SK-N-SH (cell line): ENCODE data around the gene SMURF1. TPM values are rescaled to one million over a fixed set of nuclear protein-coding genes. Genes with fewer than 3 reads are reported as not detected.

Source experiments
- CTCF ChIA-PET: fragments of 300-600, 350-600 bp; formaldehyde crosslinking; extraction: SDS; loops from one replicate; lab custom pipeline; 2021; lab: Yijun Ruan, JAX
- POLR2A ChIA-PET: fragments of 350-600 bp; sonication (Branson Sonifier 250); formaldehyde crosslinking; extraction: SDS; loops from one replicate; lab custom pipeline; 2020; ENCODE audit warnings: antibody characterized with exemption, inconsistent platforms; lab: Yijun Ruan, JAX
- DNase-seq: peaks from one replicate; pipeline ENCODE4 v3.0.0; 2012
- H2AFZ ChIP-seq: fragments of 200-600 bp; sonication (generic); 2 replicates; pipeline ENCODE4 v1.8.1; 2016; ENCODE audit warnings: antibody characterized with exemption, mild to moderate bottlenecking, low read depth
- H3F3A ChIP-seq: fragments of 200-600 bp; sonication (generic); replicated peaks from 2 replicates; pipeline ENCODE3; 2016; ENCODE audit warnings: antibody characterized with exemption, mild to moderate bottlenecking; ENCODE audit not compliant: insufficient read depth
- H3K27ac ChIP-seq, 2 experiments: fragments of 200-500 bp in 1 of 2; fragments of 200-600 bp in 1 of 2; sonication (Bioruptor generic) in 1 of 2; sonication (generic), shearing (Covaris generic) in 1 of 2; 2 replicates each; pipeline versions ENCODE4 v1.5.1 to v1.6.1; 2014 to 2016; ENCODE audit warnings: low read depth in 2 of 2, inconsistent platforms in 1 of 2, low read length in 1 of 2, mild to moderate bottlenecking in 1 of 2, mixed read lengths in 1 of 2
- H3K27me3 ChIP-seq: fragments of 200-600 bp; sonication (generic), shearing (Covaris generic); 2 replicates; pipeline ENCODE4 v1.6.1; 2016; ENCODE audit warnings: mixed run types; ENCODE audit not compliant: insufficient read depth
- H3K36me3 ChIP-seq, 2 experiments: fragments of 200-500 bp in 1 of 2; fragments of 200-600 bp in 1 of 2; sonication (Bioruptor generic) in 1 of 2; sonication (generic) in 1 of 2; replicated peaks in 1 of 2; 2 replicates each; pipeline versions ENCODE3 to v1.5.1; 2014 to 2016; ENCODE audit warnings: low read length in 1 of 2, mild to moderate bottlenecking in 1 of 2; ENCODE audit not compliant: insufficient read depth in 2 of 2, control insufficient read depth in 1 of 2
- H3K4me1 ChIP-seq, 2 experiments: fragments of 200-500 bp in 1 of 2; fragments of 200-600 bp in 1 of 2; sonication (Bioruptor generic) in 1 of 2; sonication (generic), shearing (Covaris generic) in 1 of 2; 2 replicates each; pipeline versions ENCODE4 v1.5.1 to v1.6.1; 2014 to 2016; ENCODE audit warnings: low read depth in 1 of 2, low read length in 1 of 2, mixed run types in 1 of 2; ENCODE audit not compliant: insufficient read depth in 2 of 2, control insufficient read depth in 1 of 2
- H3K4me2 ChIP-seq: fragments of 200-600 bp; sonication (generic), shearing (Covaris generic); 2 replicates; pipeline ENCODE4 v1.6.1; 2017; ENCODE audit warnings: mixed run types
- H3K4me3 ChIP-seq, 2 experiments: fragments of 200-500 bp in 1 of 2; fragments of 200-600 bp in 1 of 2; sonication (Bioruptor generic) in 1 of 2; sonication (generic), shearing (Covaris generic) in 1 of 2; 2 replicates each; pipeline versions ENCODE4 v1.5.1 to v1.8.1; 2014 to 2016; ENCODE audit warnings: low read depth in 2 of 2, inconsistent platforms in 1 of 2, low read length in 1 of 2, mild to moderate bottlenecking in 1 of 2, mixed read lengths in 1 of 2, moderate library complexity in 1 of 2
- H3K79me2 ChIP-seq: fragments of 200-600 bp; sonication (generic); 2 replicates; pipeline ENCODE4 v1.8.1; 2017; ENCODE audit warnings: mild to moderate bottlenecking; ENCODE audit not compliant: insufficient read depth
- H3K9ac ChIP-seq: fragments of 200-600 bp; sonication (generic); 2 replicates; pipeline ENCODE4 v1.6.1; 2017; ENCODE audit warnings: mixed run types
- H3K9me2 ChIP-seq: fragments of 200-600 bp; sonication (generic); 2 replicates; pipeline ENCODE4 v1.6.1; 2017; ENCODE audit warnings: mixed run types
- H3K9me3 ChIP-seq: fragments of 200-600 bp; sonication (generic); 2 replicates; pipeline ENCODE4 v1.6.1; 2017; ENCODE audit warnings: mixed run types, mild to moderate bottlenecking, moderate library complexity
- H4K20me1 ChIP-seq: fragments of 200-600 bp; sonication (generic); 2 replicates; pipeline ENCODE4 v1.6.1; 2017; ENCODE audit warnings: mild to moderate bottlenecking, mixed run types; ENCODE audit not compliant: insufficient read depth
- CHD2 ChIP-seq: fragments of 150-350 bp; IDR thresholded peaks from 2 replicates; pipeline ENCODE4 v1.6.1; 2018; ENCODE audit warnings: low read length; ENCODE audit not compliant: partially characterized antibody
- EP300 ChIP-seq, 2 experiments: IDR thresholded peaks; 2 replicates each; pipeline versions ENCODE4 v1.4.0 to v1.6.1; 2012; ENCODE audit warnings: borderline replicate concordance in 1 of 2, low read depth in 1 of 2, low read length in 1 of 2
- EZH2phosphoT487 ChIP-seq: fragments of 200-600 bp; sonication (generic); IDR thresholded peaks from 2 replicates; pipeline ENCODE4 v1.6.1; 2017; ENCODE audit warnings: low read depth, mixed run types, mild to moderate bottlenecking, antibody characterized with exemption, moderate library complexity, borderline replicate concordance
- FOSL2 ChIP-seq: IDR thresholded peaks from 2 replicates; pipeline ENCODE4 v1.4.0; 2012; ENCODE audit warnings: low read depth, mild to moderate bottlenecking, moderate library complexity, borderline replicate concordance
- FOXM1 ChIP-seq: IDR thresholded peaks from 2 replicates; pipeline ENCODE4 v1.4.0; 2012; ENCODE audit warnings: low read depth, mild to moderate bottlenecking
- GABPA ChIP-seq: IDR thresholded peaks from 2 replicates; pipeline ENCODE4 v1.4.0; 2012; ENCODE audit warnings: low read depth, mild to moderate bottlenecking
- GATA2 ChIP-seq: sonication (generic); formaldehyde crosslinking; IDR thresholded peaks from 2 replicates; pipeline ENCODE4 v1.5.0; 2020; ENCODE audit warnings: mild to moderate bottlenecking, missing genetic modification reagents
- IRF3 ChIP-seq: fragments of 150-350 bp; IDR thresholded peaks from 2 replicates; pipeline ENCODE4 v1.6.1; 2016; ENCODE audit warnings: mild to moderate bottlenecking, low read depth, low read length
- MXI1 ChIP-seq: IDR thresholded peaks from 2 replicates; pipeline ENCODE4 v1.6.1; 2012; ENCODE audit warnings: mild to moderate bottlenecking, low read depth, low read length, improper control_type of control experiment
- NFIC ChIP-seq: IDR thresholded peaks from 2 replicates; pipeline ENCODE4 v1.4.0; 2012; ENCODE audit warnings: borderline replicate concordance
- NRF1 ChIP-seq: IDR thresholded peaks from 2 replicates; pipeline ENCODE4 v1.6.1; 2012; ENCODE audit warnings: low read depth, mild to moderate bottlenecking, low read length
- POLR2AphosphoS5 ChIP-seq: IDR thresholded peaks from 2 replicates; pipeline ENCODE4 v1.6.1; 2012; ENCODE audit warnings: low read depth, low read length
- RCOR1 ChIP-seq: fragments of 150-350 bp; IDR thresholded peaks from 2 replicates; pipeline ENCODE4 v1.6.1; 2017; ENCODE audit warnings: antibody characterized with exemption, low read length
- RFX5 ChIP-seq: IDR thresholded peaks from 2 replicates; pipeline ENCODE4 v1.6.1; 2012; ENCODE audit warnings: mild to moderate bottlenecking, improper control_type of control experiment, low read length
- SIN3A ChIP-seq: IDR thresholded peaks from 2 replicates; pipeline ENCODE4 v1.6.1; 2012; ENCODE audit warnings: low read depth, mild to moderate bottlenecking, low read length, moderate library complexity, borderline replicate concordance
- TAF1 ChIP-seq: IDR thresholded peaks from 2 replicates; pipeline ENCODE4 v1.6.1; 2012; ENCODE audit warnings: low read depth, mild to moderate bottlenecking, low read length, moderate library complexity, borderline replicate concordance
- TCF12 ChIP-seq: IDR thresholded peaks from 2 replicates; pipeline ENCODE4 v1.4.0; 2012
- TEAD4 ChIP-seq: IDR thresholded peaks from 2 replicates; pipeline ENCODE4 v1.4.0; 2012; ENCODE audit warnings: mild to moderate bottlenecking, borderline replicate concordance; ENCODE audit not compliant: insufficient read depth
- WGBS: methylation state at CpG from one replicate; pipeline ENCODE4 v1.1.6; 2017; ENCODE audit warnings: low lambda C conversion rate; 5-methylcytosine and 5-hydroxymethylcytosine counted together
- polyA plus RNA-seq, 3 experiments: library from polyadenylated mRNA; depleted of rRNA; stranded (reverse); fragments of >200 nt; gene quantifications; 2 replicates each; pipeline ENCODE4 v1.2.3, GENCODE V29; 2012
- TF ChIP-seq, protein P1 (sequence below): IDR thresholded peaks from 2 replicates; pipeline ENCODE4 v1.4.0; 2012; ENCODE audit warnings: low read depth, borderline replicate concordance
- TF ChIP-seq, protein P2 (sequence below): fragments of 150-350 bp; IDR thresholded peaks from 2 replicates; pipeline ENCODE4 v1.6.1; 2017; ENCODE audit warnings: antibody characterized with exemption, low read length, low read depth, borderline replicate concordance

SMURF1 gene
- polyA plus RNA-seq, 1 of the 3 experiments (the other 2 are of a cell fraction), result 12.9 TPM

GRCh38 chr7:99116144-99116543 is 27.8 kb downstream of the SMURF1 start:
- Histone ChIP-seq H3K27me3 (no peaks in the 10 kb centered on the region), H3K79me2 (peaks cover 100% of the 10 kb centered on the region), H2AFZ (no peak overlapping the region), H4K20me1 (peaks cover 73% of the 10 kb centered on the region), H3K4me3 (no peak overlapping the region), H3K9me3 (peaks cover 8% of the 10 kb centered on the region), H3K4me2 (no peak overlapping the region), H3K27ac (no peak overlapping the region), H3K4me1 (no peaks in the 10 kb centered on the region), H3K9ac (no peak overlapping the region), H3F3A (peaks cover 21% of the 10 kb centered on the region)
- no peak for DNase-seq
- WGBS, result 71% methylated on average over 1 of the region's 1 CpG
- CTCF ChIA-PET, result interaction anchor here (0.8 to 1.7 kb wide), 2 partner anchors 11 to 76 kb away, joined by 3 read pairs; no protein-coding TSS in a partner anchor
- POLR2A ChIA-PET, result no interaction called here
- TF ChIP-seq IRF3 (no peak), FOSL2 (no peak), CHD2 (no peak), POLR2AphosphoS5 (no peak), SIN3A (no peak), RCOR1 (no peak), RFX5 (no peak)
- TF ChIP-seq, protein P1, sequence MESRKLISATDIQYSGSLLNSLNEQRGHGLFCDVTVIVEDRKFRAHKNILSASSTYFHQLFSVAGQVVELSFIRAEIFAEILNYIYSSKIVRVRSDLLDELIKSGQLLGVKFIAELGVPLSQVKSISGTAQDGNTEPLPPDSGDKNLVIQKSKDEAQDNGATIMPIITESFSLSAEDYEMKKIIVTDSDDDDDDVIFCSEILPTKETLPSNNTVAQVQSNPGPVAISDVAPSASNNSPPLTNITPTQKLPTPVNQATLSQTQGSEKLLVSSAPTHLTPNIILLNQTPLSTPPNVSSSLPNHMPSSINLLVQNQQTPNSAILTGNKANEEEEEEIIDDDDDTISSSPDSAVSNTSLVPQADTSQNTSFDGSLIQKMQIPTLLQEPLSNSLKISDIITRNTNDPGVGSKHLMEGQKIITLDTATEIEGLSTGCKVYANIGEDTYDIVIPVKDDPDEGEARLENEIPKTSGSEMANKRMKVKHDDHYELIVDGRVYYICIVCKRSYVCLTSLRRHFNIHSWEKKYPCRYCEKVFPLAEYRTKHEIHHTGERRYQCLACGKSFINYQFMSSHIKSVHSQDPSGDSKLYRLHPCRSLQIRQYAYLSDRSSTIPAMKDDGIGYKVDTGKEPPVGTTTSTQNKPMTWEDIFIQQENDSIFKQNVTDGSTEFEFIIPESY, result no peak
- TF ChIP-seq, all 33 proteins: peak for 0
- no peaks in the 10 kb centered on the region for H3K9me2 ChIP-seq
- H3K36me3 ChIP-seq, result peaks cover 5 to 36% of the 10 kb centered on the region in 2 experiments

GRCh38 chr7:99115379-99115778 is 28.5 kb downstream of the SMURF1 start:
- no peak overlapping the region for H2AFZ ChIP-seq
- 97% methylated on average over 1 of the region's 1 CpG for WGBS
- no peak overlapping the region for H3K9ac ChIP-seq
- peaks cover 21% of the 10 kb centered on the region for H3F3A ChIP-seq
- H3K27ac ChIP-seq, result no peak overlapping the region
- H3K9me3 ChIP-seq, result peaks cover 8% of the 10 kb centered on the region
- no peaks in the 10 kb centered on the region for H3K9me2 ChIP-seq
- ChIA-PET POLR2A (no interaction called here), CTCF (interaction anchor here (0.6 to 1.7 kb wide), 2 partner anchors 75 to 293 kb away, joined by 3 read pairs; no protein-coding TSS in a partner anchor)
- no peak overlapping the region for H3K4me3 ChIP-seq
- H3K79me2 ChIP-seq, result peaks cover 100% of the 10 kb centered on the region
- peaks cover 74% of the 10 kb centered on the region for H4K20me1 ChIP-seq
- H3K36me3 ChIP-seq, result peaks cover 3 to 36% of the 10 kb centered on the region in 2 experiments
- no peaks in the 10 kb centered on the region for H3K27me3 ChIP-seq
- H3K4me2 ChIP-seq, result no peak overlapping the region
- H3K4me1 ChIP-seq, result no peaks in the 10 kb centered on the region; a peak in 2 of 4 replicates
- DNase-seq, result no peak
- TF ChIP-seq MXI1 (no peak), POLR2AphosphoS5 (no peak), TCF12 (no peak), EZH2phosphoT487 (no peak), TEAD4 (no peak), FOXM1 (no peak), NFIC (no peak), CHD2 (no peak), GABPA (no peak), RCOR1 (no peak), GATA2 (CRISPR knock-in tag) (no peak), EP300 (IDR thresholded peaks at IDR 0.05; ENCODE audit: borderline replicate concordance in 1 of 2, low read depth in 1 of 2, low read length in 1 of 2) (no peak), FOSL2 (no peak), TAF1 (no peak), NRF1 (no peak)
- TF ChIP-seq, protein P1, result no peak
- TF ChIP-seq, protein P2, sequence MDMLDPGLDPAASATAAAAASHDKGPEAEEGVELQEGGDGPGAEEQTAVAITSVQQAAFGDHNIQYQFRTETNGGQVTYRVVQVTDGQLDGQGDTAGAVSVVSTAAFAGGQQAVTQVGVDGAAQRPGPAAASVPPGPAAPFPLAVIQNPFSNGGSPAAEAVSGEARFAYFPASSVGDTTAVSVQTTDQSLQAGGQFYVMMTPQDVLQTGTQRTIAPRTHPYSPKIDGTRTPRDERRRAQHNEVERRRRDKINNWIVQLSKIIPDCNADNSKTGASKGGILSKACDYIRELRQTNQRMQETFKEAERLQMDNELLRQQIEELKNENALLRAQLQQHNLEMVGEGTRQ, result no peak
